ENCODE results near the gene KRTAP16-1.

DNA sequence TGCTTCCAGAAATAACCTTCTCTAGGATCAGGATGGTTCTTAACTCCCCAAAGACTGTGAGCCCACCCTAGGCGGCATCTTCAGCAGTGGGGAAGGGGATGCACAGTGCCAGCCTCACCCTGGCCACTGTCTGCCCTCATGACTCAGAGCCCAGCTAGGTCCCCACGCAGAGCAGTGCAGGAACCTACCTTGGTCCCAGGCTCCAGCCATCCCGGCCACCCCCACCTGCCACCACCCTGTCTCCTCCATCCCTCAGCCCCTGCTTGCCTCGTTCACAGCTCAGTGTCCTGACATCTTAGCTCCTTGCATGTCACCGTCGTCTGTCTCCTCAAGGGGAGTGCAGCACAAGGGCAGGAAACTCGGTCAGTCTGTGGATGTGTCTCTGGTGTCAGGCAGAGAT, 22.5 kb upstream of the KRTAP16-1 start:
- no peak for TF ChIP-seq EZH2 (IDR thresholded peaks at IDR 0.05; ENCODE audit: low read depth, low read length, severe bottlenecking)
- no peak for TF ChIP-seq CREB1 (IDR thresholded peaks at IDR 0.05)
- TF ChIP-seq SRF (IDR thresholded peaks at IDR 0.05; ENCODE audit: low read depth, low read length), result no peak
- TF ChIP-seq CTCF (IDR thresholded peaks at IDR 0.05; ENCODE audit: control extremely low read depth in 1 of 3, insufficient read depth in 1 of 3, low read depth in 1 of 3, low read length in 3 of 3), result no peak
- no peak for TF ChIP-seq POLR2AphosphoS5 (IDR thresholded peaks at IDR 0.05; ENCODE audit: low read depth, low read length)
- TF ChIP-seq EP300 (IDR thresholded peaks at IDR 0.05; ENCODE audit: borderline replicate concordance in 1 of 2, low read depth in 2 of 2, low read length in 2 of 2), result no peak
- no peak for TF ChIP-seq SIX5 (IDR thresholded peaks at IDR 0.05; ENCODE audit: low read depth, low read length)
